HG02759 (cell line): ENCODE results near the gene NAP1L4.

Source experiments
- ATAC-seq: cut with Tn5 transposase; IDR thresholded peaks from one replicate; pipeline ENCODE4 v1.9.1; 2021; ENCODE audit warnings: mild to moderate bottlenecking, moderate library complexity; ENCODE audit not compliant: unreplicated experiment

NAP1L4 gene

DNA sequence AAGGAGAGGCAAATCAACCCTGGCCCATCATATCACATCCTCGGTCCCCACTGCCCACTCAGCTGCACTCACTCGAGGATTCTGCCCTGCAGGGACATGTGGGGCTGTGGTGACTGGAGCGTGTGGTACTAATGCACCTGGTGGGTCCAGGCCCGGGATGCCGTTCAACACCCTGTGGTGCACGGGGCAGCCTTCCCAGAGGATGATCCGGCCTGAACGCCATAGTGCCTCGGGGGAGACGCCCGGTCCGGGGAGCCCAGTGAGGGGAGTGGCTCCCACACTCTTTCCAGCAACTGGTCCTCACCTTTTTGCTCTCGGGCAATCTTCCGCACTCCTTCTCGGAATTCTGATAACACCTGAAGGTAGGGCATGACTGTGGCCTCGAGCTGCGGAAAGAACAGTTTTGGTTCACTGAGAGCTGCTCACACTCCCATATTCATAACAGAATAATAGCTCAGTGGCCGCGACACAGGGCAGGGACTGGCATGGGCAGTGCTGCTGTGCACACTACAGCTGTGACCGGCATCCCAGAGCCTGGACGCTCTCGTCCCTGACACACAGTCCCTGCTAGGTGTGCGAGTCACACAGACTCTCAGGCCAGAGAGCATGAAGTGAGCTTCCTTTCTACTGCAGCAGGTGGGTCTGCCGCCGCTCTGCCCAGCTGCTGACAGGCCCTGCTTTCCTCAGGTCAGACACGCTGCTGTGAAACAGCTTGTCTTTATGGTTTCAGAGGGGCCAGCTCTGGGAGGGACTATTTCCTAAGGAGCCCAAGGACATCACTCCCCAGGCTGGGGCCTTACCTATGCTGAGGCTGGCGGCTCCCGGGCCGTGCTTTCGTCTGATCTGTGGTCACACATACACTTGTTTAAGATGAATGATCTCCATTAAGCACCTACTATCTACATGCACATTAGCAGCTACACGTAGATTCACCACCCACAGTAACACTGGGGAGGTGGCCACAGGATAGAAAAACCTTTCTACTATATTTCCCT lies 20.1 kb upstream of the NAP1L4 start:
- no peak for ATAC-seq

DNA sequence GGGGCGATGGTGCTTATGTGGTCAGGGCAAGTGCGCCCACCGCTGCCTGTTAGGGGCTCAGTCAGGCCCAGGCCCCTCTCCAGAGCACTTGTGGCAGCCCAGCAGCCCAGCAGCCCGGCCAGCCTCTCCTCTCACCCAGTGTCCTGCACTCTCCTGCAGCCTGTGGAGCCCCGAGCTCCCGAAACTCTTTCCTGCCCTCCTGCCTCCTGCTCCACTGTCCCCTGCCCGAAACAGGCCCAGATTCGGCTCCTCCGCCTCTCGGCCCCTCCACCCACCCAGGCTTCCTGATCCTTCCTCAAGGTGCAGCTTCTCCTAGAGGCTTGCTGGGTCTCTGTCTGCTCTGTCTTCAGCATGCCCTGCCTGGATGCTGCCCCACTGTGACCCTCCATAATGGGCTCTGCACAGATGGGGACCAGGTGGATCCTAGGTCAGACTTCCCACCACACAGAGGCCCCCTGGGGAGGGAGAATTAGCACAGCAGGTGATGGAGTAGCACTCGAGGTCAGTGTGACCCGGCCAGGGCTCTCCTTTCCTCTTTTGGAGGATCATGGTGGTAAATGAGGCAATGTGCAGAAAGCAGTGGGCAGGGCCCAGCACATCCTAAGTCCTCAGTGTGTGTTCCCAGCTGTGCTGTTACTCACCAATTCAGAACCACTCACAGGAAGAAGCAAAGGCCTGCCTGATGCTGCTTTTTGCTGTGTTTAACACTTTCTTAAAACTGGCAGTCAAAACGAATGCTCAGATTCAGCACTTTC lies 18.6 kb upstream of the NAP1L4 start:
- ATAC-seq, result no peak

DNA sequence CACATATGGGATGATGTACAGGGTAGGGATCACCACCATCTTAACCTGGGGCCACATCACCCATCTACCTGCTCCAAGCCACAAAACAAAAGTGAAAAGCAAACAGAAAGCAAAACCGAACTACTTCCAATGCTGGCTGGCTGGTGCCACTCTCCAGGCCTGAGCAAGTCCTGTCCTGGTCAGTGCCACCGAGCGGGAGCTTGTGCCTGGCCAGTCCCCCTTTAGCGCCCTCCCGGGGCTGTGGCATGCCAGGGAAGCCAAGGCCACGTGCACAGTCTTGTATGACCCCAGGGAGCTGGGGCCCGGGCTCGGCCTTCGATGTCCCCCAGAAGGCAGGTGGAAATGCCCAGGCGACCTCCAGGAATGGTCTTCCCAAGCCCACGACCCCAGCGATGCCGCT lies 17.9 kb upstream of the NAP1L4 start:
- ATAC-seq, result no peak

DNA sequence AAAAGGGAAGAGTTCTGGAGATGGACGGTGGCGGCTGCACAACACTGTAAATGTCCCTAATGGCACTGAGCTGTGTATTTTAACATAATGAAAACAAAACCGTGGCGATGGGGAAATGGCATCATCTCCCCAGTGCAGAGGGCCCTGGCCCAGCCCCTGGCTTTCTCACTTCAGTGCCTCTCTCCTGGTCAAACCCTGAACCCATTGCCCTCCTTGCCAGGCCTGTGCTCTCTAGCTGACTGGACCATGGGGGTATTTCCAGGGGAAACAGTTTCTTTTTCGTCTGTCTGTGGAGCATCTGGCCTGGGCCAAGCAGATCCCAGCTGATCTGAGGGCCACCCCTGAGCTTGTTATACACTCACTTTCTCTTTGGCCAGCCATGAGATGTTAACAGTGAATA lies 17.4 kb upstream of the NAP1L4 start:
- no peak for ATAC-seq

- no peak for ATAC-seq
Measured at GRCh38 chr11:3008746-3009336, 16.7 kb upstream of the NAP1L4 start.

DNA sequence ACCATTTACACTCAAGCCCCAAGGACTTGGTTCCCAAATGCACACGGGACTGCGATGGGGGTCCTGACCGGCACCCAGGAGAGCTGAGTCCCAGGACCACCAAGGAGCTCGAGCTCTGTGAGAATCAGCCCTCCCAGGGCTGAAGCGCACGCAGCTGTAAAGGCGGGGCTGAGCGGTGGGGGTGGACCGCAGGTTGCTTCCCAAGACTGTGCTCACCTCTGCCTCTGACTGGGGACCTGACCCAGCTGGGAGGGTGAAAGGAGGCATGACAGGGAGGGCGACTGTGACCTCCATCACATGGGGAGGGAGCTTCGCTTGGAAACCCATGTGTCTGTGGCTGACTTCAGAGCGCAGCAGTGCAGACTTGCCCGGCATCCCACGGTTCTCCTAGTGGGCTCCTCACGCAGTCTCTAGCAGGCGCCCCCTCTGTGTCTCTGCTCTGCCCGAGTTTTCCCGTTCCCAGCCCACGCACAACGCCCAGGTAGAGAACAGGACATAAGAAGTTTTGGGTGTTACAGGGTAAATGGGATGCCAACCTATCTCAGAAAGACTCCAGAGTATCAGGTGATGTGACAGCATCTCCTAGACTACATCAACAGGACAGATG lies 15.4 kb upstream of the NAP1L4 start:
- ATAC-seq, result no peak

DNA sequence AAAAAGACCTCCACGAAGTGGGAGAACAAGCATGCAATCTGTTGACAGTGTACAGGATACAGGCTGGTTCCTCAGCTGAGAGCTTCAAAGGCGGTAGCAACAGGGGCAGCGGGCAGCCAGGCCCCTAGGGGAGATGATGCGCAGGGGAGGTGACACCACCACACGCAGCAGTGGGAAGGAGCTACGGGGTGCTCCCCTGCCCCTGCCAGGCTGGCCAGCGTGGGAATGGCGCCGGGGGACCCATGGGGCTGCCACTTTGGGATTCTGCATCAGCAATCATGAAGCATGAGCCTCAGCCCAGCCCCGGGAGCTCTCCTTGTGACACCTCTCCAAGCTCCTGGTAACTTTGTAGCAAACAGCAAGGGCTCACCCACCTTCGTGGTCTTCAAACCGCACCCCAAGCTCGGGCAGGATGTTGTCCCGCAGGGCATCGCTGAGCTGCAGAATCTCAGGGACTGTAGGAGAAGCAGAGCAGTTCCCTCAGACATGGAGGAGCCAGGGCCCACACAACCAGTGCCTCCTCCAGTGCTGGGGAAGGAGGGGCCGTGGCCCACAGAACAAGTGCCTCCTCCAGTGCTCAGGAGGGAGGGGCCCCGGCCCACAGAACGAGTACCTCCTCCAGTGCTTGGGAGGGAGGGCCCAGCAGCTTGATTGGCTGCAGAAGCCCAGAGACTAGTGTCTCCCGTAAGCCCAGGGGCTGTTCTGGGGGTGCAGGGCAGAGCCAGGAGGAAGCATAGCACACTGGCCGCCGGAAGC lies 14.6 kb upstream of the NAP1L4 start:
- ATAC-seq, result no peak

DNA sequence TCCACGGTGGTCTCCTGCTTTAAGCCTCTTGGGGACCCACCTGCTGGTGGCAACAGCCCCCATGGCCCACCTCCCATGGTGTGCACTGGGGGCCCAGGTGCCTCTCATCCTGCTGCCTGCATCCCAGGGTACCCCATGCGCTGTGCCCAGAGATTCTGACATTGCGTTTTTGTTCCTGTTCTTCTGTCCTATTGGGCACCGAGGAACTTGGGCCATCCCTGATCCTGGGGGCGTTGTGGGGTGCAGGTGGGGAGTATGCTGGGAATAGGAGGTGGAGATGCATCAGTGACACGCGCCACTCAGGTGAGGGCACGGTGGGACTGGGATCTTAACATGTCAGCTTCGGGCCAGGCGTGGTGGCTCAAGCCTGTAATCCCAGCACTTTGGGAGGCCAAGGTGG lies 12.4 kb upstream of the NAP1L4 start:
- no peak for ATAC-seq

GRCh38 chr11:3003396-3004231 lies 11.5 kb upstream of the NAP1L4 start:
- ATAC-seq, result no peak

DNA sequence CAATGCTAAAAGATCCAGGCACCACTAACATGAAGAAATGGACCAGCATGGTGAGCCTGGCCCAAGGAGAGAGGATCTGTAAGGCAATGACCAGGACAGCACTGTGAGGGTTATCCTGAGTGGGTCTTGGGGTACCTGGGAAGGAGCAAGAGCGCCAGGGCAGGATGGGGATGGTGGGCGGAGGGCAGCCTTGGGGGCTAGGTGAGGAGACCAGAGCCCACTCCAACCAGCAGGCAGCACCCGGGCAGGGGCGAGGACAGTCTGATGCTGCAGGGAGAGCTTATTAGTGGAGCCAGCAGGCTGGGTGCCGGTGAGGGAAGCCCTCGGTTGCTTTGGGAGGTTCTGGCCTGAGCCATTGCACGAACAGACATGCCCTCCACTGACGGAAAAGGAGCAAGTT lies 10.7 kb upstream of the NAP1L4 start:
- no peak for ATAC-seq

DNA sequence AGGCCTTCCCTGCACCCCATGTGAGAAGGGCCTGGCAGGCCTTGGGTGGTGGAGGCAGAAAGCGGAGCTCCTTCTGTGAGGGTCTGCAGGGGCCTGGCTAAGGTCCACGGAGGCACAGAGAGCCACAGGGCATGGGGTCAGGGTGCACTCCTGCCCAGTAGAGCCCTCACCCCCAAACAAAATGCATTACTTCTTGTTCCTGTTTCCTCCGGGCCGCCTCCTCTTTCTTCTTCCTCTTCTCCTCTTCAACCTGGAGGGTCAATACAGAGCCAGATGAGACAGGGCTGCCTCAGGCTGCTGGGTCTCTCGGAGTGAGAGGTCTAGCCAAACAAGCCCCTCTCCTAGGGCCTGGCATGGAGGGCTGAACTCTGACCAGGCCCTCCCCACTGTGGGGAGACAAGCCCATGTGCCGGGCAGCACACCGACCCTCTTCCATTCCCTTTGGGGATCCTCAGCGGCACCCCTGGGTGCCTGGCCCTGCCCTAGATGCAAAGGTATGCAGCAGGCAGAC lies 10.3 kb upstream of the NAP1L4 start:
- ATAC-seq, result no peak

DNA sequence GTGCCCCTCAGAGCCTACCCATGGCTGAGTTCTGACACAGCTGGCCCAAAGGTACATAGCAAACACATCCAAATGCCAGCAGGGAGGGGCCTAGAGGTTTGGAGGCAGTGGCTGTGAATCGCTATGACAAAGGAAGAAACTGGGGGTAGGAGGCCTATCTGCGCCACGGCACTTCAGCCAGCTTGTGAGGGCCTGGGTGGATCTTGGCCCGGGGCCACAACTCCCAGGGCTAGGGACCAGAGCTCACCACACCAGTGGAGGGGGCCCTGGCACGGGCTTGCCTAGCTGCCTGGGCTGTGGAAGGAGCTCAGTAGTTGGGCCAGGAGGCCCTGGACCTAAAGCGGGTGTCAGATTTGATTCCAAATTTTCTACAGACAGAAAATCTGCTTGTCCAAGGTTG lies 9.4 kb upstream of the NAP1L4 start:
- no peak for ATAC-seq

- no peak for ATAC-seq
Measured at GRCh38 chr11:3000032-3000961, 8.2 kb upstream of the NAP1L4 start.

DNA sequence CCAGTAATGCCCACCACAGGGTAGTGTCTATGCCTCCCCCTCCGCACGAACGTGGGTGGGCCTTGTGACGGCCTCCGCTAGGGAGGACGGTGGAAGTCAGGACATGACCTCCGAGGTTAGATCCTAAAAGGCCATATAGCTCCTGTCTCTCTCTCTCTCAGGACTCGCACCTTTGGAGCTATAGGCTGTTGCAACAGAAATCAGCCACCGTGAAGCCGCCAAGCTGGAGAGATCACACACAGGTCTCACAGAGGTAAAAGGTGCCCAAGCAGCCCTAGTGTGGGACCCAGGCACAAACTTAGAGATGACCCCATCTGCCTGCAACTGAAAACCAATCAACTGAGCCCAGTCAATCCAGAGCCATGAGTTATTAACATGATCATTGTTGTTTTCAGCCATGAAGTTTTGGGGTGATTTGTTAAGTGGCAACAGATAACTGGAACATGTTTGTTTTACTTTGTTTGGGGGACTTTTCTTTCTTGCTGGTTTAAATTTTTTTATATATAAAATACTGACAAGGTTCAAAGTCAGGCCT lies 7.4 kb upstream of the NAP1L4 start:
- ATAC-seq, result no peak

GRCh38 chr11:2998073-2998850 lies 6.1 kb upstream of the NAP1L4 start:
- ATAC-seq, result no peak

GRCh38 chr11:2997406-2997805 lies 5.3 kb upstream of the NAP1L4 start:
- ATAC-seq, result no peak

DNA sequence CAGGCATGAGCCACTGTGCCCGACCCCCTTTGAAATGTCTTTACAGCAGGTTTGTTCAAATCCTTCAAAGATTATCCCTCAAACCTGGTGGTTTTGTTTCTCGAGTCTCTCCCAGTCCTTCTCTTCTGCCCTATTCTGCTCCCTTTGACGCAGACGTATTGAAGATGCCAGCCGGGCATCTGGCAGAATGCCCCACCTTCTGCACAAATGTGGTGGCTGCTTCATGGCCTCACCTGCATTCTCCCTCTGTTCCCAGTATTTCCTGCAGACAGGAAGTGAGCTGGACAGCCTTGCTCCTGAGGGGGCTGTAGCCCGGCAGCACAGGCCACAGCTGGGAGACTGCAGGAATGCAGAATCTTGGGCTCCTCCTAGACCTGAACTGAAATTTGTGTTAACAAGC lies 4.8 kb upstream of the NAP1L4 start:
- no peak for ATAC-seq
